AG04450 (cell line): ENCODE measurements around the gene CNPY2. TPM values are rescaled to one million over a fixed set of nuclear protein-coding genes. Genes with fewer than 3 reads are reported as not detected.
"Not testable (repeated sequence)": the region's sequence is repeated elsewhere in the genome, so short reads cannot be mapped to it uniquely, and the experiment has no call there.

Experiments used
- CTCF ChIA-PET: fragments of 300-600, 350-600 bp; formaldehyde crosslinking; extraction: SDS; loops from one replicate; lab custom pipeline; 2022; ENCODE audit warnings: antibody characterized with exemption, inconsistent platforms; lab: Charles Lee
- POLR2A ChIA-PET: fragments of 350-600 bp; formaldehyde crosslinking; extraction: SDS; loops from one replicate; lab custom pipeline; 2021; ENCODE audit warnings: antibody characterized with exemption, inconsistent platforms; lab: Yijun Ruan, JAX
- DNase-seq: peaks from one replicate; pipeline ENCODE4 v3.0.0-alpha.2; 2011; ENCODE audit warnings: low read depth, low spot score
- H3K27ac ChIP-seq: one replicate; pipeline ENCODE4 v1.5.1; 2012; ENCODE audit warnings: low read depth, low read length, control low read depth
- H3K27me3 ChIP-seq: one replicate; pipeline ENCODE4 v1.6.0; 2012; ENCODE audit warnings: low read length; ENCODE audit not compliant: control insufficient read depth, insufficient read depth
- H3K4me3 ChIP-seq: 2 replicates; pipeline ENCODE4 v1.5.1; 2011; ENCODE audit warnings: mild to moderate bottlenecking, low read depth, low read length, control low read depth
- H3K9me3 ChIP-seq: 2 replicates; pipeline ENCODE4 v1.5.1; 2012; ENCODE audit warnings: low read length; ENCODE audit not compliant: control insufficient read depth, insufficient read depth
- polyA plus RNA-seq: library from polyadenylated mRNA; depleted of rRNA; stranded (reverse); fragments of >200 nt; gene quantifications from 2 replicates; pipeline ENCODE4 v1.2.3, GENCODE V29; 2011
- TF ChIP-seq, protein P1 (sequence below): IDR thresholded peaks from 2 replicates; pipeline ENCODE4 v1.5.1; 2011; ENCODE audit warnings: low read depth, low read length, control low read depth, inconsistent platforms

CNPY2 gene
- polyA plus RNA-seq, 1 experiment, result 186 TPM

GRCh38 chr12:56346675-56347074 lies 30.9 kb upstream of the CNPY2 start:
- Histone ChIP-seq H3K27me3 (no peaks in the 10 kb centered on the region), H3K27ac (no peak overlapping the region), H3K4me3 (no peak overlapping the region), H3K9me3 (no peaks in the 10 kb centered on the region)
- CTCF ChIA-PET, result interaction anchor here (0.6 kb wide), 1 partner anchor 137 kb away, joined by 3 read pairs; no protein-coding TSS in a partner anchor
- TF ChIP-seq, protein P1, sequence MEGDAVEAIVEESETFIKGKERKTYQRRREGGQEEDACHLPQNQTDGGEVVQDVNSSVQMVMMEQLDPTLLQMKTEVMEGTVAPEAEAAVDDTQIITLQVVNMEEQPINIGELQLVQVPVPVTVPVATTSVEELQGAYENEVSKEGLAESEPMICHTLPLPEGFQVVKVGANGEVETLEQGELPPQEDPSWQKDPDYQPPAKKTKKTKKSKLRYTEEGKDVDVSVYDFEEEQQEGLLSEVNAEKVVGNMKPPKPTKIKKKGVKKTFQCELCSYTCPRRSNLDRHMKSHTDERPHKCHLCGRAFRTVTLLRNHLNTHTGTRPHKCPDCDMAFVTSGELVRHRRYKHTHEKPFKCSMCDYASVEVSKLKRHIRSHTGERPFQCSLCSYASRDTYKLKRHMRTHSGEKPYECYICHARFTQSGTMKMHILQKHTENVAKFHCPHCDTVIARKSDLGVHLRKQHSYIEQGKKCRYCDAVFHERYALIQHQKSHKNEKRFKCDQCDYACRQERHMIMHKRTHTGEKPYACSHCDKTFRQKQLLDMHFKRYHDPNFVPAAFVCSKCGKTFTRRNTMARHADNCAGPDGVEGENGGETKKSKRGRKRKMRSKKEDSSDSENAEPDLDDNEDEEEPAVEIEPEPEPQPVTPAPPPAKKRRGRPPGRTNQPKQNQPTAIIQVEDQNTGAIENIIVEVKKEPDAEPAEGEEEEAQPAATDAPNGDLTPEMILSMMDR, result no peak
- no peak for DNase-seq
- POLR2A ChIA-PET, result interaction anchor here (0.6 kb wide), 1 partner anchor 17 kb away, joined by 3 read pairs; no protein-coding TSS in a partner anchor

GRCh38 chr12:56342290-56342689 lies 26.5 kb upstream of the CNPY2 start:
- POLR2A ChIA-PET, result interaction anchor here (1.4 to 1.8 kb wide), 2 partner anchors 18 to 27 kb away, joined by 5 to 10 read pairs; partner anchors contain the start of genes CNPY2 and STAT2
- H3K27ac ChIP-seq, H3K27me3 ChIP-seq, DNase-seq, H3K9me3 ChIP-seq, H3K4me3 ChIP-seq: not testable (repeated sequence)
- CTCF ChIA-PET, result interaction anchor here (1.4 kb wide), 1 partner anchor 122 kb away, joined by 5 read pairs; no protein-coding TSS in a partner anchor

DNA sequence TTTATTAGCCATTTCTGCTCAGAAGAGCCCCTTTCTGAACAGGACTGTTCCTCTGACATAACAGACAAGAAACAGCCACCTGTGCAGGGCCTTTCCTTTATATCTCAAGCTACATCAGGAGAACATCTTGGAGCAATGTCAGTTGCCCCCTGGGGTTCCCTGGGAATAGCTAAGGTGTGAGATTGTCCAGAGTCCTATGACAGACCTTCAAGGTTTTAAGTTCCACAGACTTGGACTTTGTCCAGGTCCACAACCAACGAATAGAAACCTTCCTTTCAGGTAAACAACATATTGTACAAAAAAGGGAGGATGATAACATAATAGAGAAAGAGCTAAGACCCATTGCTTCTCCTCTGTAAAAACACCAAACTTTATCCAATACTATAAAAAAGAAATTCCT lies 25.8 kb upstream of the CNPY2 start:
- H3K9me3 ChIP-seq, result no peaks in the 10 kb centered on the region
- no peak overlapping the region for H3K27ac ChIP-seq
- H3K27me3 ChIP-seq, result no peaks in the 10 kb centered on the region
- POLR2A ChIA-PET, result interaction anchor here (0.6 to 1.8 kb wide), 3 partner anchors 11 to 26 kb away, joined by 3 to 10 read pairs (median 5); partner anchors contain the start of genes CNPY2 and STAT2
- TF ChIP-seq, protein P1, result no peak
- no peak for DNase-seq
- no peak overlapping the region for H3K4me3 ChIP-seq
- CTCF ChIA-PET, result interaction anchor here (1.4 kb wide), 1 partner anchor 122 kb away, joined by 5 read pairs; no protein-coding TSS in a partner anchor

DNA sequence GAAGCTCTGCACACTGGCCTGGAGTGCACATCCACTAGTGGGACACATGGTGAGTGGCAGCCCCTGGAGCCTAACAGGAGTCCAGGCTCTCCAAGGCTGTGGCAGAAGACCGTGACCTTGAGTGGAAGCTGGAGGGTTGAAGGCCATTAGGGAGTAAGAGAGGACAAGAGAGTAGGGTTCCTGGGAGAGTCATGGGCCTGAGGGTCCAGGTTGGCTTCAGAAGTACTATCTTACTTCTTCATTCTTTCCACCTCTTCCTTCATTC lies 23.3 kb upstream of the CNPY2 start:
- H3K9me3 ChIP-seq, result no peaks in the 10 kb centered on the region
- DNase-seq, result no peak
- no peak overlapping the region for H3K27ac ChIP-seq
- ChIA-PET POLR2A (interaction anchor here (1.9 kb wide), 1 partner anchor 23 kb away, joined by 5 read pairs; the partner anchor contains the start of gene CNPY2), CTCF (no interaction called here)
- H3K27me3 ChIP-seq, result no peaks in the 10 kb centered on the region
- TF ChIP-seq, protein P1, result no peak
- H3K4me3 ChIP-seq, result no peak overlapping the region

DNA sequence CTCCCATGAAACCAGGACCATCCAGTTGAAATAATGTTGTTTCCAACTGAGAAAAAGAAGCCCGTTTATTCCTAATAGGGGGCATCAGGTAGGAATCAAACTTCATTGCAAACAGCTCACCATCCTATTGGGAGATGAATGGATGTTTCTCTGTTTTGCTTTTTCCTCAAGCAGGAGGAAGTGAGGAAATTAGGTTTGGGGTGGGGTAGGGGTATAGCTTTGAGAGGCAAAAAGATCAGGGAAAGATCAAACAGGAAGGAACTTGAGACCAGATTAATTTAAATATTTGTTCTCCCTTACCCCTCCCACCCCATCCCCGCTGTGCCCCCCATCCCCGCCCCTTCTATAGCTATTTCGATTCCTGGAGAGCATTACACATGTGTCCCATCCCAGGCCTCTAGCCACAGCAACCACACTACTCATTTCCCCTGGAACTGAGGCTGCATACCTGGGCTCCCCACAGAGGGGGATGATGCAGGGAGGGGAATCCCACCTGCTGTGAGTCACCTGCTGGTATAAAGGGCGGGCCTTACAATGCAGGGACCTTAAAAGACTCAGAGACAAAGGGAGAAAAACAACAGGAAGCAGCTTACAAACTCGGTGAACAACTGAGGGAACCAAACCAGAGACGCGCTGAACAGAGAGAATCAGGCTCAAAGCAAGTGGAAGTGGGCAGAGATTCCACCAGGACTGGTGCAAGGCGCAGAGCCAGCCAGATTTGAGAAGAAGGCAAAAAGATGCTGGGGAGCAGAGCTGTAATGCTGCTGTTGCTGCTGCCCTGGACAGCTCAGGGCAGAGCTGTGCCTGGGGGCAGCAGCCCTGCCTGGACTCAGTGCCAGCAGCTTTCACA lies 22.7 kb upstream of the CNPY2 start, which contains the start of gene IL23A:
Gene IL23A (plus strand): TSS at position 577 of the 850 bp plus-strand sequence. CDS start 161 bp downstream, at position 738.
- CTCF ChIA-PET, result interaction anchor here (1.2 kb wide), 1 partner anchor 126 kb away, joined by 9 read pairs; no protein-coding TSS in a partner anchor
- POLR2A ChIA-PET, result interaction anchor here (1.0 to 1.9 kb wide), 3 partner anchors 10 to 22 kb away, joined by 3 to 5 read pairs (median 3); partner anchors contain the start of genes CNPY2 and STAT2

More for the DNA sequence above, 22.7 kb upstream of the CNPY2 start, which contains the start of gene IL23A:
- DNase-seq, result no peak
- Histone ChIP-seq H3K4me3 (no peak within 1 kb of the TSS), H3K27me3 (no peaks in the 10 kb centered on the region), H3K27ac (no peak within 1 kb of the TSS), H3K9me3 (no peaks in the 10 kb centered on the region)
- TF ChIP-seq, protein P1, result no peak
